HG02870 (cell line): Measurements from ENCODE around the gene SUOX.
A peak's percentile ranks its signal among the peaks of the same experiment; 100 is the strongest.
"Not testable (repeated sequence)": the region's sequence is repeated elsewhere in the genome, so short reads cannot be mapped to it uniquely, and the experiment has no call there.

Source experiments
- ATAC-seq: cut with Tn5 transposase; IDR thresholded peaks from one replicate; pipeline ENCODE4 v1.9.1; 2021; ENCODE audit warnings: mild to moderate bottlenecking, moderate library complexity; ENCODE audit not compliant: unreplicated experiment

SUOX gene

DNA sequence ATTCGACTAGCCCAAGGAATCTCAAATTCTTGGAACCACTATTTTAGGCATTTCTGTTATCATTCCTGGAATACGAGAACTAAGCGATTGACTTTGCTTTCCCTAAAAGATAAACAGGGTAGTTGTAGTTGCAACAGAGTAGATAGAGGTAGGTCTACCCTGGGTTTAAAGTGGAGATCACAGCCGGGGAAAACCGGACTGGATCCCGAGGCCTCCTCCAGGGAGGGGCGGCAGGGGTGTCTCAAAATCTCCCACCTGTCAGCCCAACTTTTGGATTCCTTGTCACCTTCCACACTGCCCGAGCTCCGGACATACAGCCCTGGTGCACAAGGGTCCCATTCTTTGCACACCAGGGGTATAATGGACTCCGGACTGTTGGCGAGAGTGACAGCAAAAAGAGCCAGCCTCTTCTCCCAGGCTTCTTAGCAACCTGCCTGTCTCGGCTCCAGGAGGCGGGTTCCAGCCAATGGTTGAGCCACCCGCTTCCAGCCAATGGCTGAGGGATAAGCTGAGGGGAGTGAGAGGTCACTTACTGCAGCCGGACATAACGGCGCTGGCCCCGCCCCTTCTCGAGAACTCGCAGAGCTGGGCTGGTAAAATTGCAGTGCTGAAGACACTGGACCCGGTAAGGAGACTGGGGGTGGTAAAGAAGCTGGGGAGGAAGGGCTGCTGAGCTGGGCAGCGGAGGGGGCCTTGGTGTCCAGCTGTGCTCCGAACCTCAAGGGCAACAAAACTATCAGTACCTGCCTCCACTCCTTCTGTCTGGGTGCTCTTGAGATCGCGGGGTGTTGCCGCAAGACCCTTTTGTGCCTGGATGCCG, at the start of gene SUOX:
Gene SUOX, plus strand, starts transcription at position 562 of the 820 bp plus-strand sequence. CDS start 4,946 bp downstream, outside the sequence.
- ATAC-seq, result peak; percentile 98

DNA sequence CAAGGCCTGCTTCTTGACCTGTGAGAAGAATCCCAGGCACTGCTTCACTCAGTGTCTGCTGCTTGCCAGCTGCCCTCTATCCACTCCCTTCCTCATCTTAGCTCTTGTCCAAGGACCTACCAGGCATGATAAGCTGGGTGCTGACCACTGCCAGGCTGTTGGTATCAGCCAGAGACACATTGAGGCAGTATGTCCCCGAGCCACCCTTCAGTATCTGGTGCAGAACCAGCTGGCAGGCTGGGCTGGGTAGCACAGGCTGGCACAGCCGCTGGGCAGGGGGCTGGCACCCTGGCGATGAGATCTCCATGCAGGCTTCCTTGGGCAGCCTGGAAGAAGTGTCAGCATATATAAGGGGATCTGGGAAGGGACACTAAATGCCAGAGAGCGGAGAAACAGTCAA, 41.7 kb upstream of the SUOX start:
- no peak for ATAC-seq

DNA sequence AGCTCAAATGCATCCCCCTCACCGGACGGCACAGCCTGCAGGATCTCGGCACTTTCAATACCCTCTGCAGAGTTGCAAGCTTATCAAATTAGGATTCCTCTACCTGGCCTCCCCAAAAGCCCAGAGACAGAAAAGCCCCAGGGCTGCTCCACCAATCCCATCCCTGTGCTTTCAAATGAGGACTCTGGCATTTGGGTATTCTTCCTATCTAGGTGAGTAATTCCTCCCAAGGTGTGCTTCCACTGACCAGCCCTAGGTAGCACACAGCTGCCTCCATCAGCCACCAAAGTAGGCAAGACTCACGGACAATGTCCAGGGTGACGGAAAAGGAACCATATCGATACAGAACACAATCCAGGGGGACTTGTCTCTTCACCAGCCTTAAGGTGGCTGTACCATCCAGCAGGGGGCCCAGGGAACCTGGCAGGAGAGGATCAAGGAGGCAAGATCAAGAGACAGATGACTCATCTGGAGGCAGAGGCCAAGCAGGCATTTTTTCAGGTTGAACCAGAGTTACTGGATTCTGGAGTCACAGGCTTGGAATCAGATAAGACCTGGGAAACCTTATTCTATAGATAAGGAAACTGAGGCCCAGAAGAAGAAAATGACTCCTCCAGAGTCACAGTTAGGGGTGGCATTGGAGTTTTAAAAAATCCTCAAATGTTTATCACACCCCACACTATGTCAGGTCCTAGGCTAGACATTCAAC, 41.1 kb upstream of the SUOX start:
- no peak for ATAC-seq

DNA sequence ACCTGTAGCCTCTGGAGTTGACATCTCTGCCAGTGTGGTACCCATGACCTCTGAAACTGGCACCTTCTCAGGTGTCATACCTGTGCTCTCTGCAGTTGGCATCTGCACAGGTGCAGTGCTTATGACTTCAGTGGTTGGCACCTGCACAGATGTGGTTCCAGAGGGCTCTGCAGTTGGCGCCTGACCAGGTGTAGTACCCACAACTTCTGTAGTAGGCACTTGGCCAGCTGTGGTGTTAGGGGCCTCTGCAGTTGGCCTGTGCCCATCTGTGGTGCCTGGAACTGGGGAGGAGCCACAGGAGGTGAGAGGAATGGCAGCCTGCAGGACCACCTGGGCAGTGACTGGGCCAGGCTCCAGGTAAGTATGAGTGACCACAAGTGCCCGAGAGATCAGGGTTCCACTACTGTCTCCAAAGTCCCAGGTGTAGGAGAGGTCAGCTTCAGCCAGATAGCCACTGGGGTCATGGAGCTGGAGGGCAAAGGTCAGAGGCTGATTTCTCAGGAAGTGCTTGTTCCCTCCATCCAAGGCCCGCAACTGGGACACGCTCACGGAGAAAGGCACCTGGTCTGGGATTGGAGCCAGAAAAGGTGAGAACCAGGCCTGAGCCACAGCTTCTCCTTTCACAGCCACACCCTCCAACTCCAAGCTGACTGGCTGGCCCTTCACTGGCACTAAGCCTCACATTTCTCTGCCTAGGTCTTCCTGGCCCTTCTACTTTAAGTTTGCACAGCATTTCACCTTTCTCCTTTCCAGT, 39.8 kb upstream of the SUOX start:
- no peak for ATAC-seq

DNA sequence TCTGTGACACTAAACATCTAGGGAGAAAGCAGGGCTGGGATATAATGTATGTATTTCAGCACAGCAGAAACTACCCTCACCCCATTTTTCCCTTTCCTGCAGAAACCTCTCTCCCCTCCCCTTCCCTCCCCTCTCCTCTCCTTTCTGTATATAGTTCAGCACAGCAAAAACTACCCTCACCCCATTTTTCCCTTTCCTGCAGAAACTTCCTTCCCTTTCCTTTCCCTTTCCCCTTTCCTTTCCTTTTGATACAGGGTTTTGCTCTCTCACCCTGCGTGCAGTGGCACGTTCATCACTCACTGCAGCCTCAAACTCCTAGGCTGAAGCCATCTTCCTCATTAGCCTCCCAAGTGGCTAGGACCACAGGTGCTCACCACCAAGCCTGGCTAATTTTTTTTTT, 33.3 kb upstream of the SUOX start:
- no peak for ATAC-seq

DNA sequence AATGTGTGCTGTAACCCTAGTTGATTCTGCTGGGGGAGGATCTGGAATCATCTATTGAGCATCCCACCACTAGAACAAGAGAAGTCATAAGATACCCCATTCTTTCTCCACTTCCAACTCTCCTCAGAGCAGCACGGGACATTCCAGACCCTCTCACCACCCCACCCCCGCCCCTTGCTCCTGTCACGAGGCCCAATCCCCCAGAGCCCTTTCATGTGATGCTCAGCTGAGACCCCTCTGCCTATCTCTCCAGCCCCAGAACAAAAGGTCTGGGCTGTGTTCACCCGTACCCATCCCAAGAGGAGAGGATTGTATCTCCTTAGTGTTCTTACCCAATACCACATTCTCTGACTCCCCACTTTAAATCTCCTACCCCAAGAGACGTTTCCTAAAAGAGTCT, 31.8 kb upstream of the SUOX start:
- no peak for ATAC-seq

DNA sequence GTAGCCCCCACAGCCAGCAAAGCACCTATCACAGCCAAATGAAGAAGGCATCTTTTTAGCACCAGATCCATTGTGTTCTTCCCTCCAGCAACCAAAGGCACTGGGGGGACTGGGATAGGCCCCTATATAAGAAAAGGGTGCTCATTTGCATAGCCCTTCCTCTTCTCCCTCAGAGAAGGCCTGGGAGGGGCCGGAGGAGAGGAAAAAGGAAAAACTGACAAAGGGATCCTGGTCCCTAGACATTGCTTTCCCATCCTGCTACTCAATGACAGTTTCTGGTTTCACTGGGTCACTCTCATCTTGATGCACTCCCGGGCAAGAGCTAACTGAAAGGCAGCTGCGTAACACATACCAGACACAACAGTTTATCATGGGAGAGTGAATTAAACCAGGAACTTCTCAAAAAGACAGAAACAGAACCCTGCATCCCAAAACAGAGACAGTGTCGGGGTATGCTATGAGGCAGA, 31.1 kb upstream of the SUOX start, which contains the start of gene PMEL:
Gene PMEL, minus strand, starts transcription at position 102 of the 467 bp plus-strand sequence. Its CDS starts 31 bp downstream, at position 71.
- ATAC-seq, result no peak

DNA sequence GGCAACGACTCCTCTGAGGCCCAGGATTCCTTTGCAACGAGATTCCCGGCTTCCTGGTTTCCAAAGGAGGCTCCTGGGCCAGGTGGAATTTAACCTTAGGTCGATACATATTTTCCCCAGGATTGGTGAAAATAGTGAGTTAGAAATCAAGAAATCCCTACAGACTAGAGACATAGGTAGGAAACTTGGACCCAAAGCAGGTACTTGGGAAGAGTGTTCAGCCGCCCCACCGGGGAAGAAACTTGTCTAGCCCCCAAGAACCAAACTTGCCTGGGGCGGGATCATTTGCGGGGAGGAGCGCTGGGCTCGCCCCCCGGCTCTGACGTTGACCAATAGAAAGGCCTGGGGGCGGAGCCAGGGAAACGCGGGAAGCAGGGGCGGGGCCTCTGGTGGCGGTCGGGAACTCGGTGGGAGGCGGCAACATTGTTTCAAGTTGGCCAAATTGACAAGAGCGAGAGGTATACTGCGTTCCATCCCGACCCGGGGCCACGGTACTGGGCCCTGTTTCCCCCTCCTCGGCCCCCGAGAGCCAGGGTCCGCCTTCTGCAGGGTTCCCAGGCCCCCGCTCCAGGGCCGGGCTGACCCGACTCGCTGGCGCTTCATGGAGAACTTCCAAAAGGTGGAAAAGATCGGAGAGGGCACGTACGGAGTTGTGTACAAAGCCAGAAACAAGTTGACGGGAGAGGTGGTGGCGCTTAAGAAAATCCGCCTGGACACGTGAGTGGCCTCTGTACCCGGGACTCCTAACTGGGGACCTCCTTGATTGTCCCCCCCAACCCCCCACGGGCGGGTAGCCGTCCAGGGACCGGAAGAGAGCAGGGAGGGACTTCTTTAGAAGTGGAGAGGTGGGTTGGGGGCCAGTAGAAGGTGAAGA, 30.4 kb upstream of the SUOX start, which contains the start of gene CDK2:
Gene CDK2, plus strand, starts transcription at position 423 of the 874 bp plus-strand sequence. Its CDS starts 179 bp downstream, at position 602.
- ATAC-seq, result peak; percentile 94

DNA sequence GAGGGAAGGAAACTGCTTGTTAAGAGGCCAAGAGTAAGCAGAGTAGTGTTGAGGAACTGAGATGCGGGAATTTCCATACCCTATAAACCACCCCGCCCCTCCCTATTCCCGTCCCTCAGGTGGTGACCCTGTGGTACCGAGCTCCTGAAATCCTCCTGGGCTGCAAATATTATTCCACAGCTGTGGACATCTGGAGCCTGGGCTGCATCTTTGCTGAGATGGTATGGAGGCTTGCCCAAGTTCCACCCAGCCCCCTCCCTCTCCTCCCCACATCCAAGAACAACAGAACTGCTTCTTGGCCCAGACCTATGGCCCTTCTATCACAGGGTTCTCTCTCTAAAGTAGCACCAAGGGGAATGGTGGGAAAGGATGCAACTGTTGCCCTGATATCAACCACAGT, 27.7 kb upstream of the SUOX start:
- no peak for ATAC-seq

DNA sequence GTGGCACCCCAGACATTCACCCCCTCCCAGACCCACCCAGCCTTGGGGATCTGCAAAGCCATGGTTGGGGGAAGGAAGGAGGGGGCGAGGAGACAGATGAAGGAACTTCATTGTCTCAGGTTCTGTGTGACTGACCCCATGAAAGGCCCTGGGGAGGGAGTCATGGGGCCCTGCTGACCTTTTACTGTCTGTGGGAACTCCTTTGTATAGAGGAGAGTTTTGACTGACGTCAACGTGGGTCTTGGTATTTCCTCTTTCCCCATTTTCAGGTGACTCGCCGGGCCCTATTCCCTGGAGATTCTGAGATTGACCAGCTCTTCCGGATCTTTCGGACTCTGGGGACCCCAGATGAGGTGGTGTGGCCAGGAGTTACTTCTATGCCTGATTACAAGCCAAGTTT, 26.3 kb upstream of the SUOX start:
- ATAC-seq, result no peak

DNA sequence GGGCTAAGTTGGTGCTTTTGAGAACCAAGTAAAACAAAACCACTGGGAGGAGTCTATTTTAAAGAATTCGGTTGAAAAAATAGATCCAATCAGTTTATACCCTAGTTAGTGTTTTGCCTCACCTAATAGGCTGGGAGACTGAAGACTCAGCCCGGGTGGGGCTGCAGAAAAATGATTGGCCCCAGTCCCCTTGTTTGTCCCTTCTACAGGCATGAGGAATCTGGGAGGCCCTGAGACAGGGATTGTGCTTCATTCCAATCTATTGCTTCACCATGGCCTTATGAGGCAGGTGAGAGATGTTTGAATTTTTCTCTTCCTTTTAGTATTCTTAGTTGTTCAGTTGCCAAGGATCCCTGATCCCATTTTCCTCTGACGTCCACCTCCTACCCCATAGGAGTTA, 25.0 kb upstream of the SUOX start:
- no peak for ATAC-seq

DNA sequence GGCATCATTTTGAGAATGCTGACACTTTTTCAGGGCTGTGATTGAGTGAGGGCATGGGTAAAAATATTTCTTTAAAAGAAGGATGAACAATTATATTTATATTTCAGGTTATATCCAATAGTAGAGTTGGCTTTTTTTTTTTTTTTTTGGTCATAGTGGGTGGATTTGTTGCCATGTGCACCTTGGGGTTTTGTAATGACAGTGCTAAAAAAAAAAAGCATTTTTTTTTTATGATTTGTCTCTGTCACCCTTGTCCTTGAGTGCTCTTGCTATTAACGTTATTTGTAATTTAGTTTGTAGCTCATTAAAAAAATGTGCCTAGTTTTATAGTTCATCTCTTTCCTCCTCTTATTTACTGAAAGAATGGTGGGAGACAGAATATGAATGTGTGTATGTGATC, 24.6 kb upstream of the SUOX start:
- ATAC-seq, result no peak

DNA sequence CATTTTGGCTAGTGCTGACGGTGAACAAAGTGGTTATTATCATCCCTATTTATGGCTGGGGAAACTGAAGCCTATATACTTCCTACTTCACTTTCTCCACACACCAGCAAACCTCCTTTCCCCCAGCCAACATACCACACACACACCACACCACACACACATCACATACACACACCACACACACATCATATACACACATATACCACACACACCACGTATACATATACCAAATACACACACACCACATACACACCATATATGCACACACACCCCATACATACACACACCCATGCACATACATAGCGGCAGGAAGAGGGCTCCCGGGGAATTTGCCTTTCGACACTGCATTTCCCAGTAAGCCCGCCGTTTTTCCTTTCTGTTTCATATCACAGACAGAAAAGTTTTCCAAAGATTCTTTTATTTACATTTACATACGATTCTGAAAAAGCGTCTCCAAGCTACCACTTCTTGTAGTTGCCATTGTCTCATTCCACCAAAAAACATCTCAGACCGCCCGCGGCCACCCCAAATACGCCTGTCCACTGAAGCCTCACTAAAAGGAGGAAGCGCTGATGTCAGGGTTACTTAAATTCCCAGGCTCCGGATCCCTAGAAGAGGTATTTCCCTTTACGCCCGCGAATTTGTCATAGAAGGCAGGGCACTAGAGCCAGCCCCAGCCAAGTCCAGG, 24.0 kb upstream of the SUOX start:
- ATAC-seq, result no peak

DNA sequence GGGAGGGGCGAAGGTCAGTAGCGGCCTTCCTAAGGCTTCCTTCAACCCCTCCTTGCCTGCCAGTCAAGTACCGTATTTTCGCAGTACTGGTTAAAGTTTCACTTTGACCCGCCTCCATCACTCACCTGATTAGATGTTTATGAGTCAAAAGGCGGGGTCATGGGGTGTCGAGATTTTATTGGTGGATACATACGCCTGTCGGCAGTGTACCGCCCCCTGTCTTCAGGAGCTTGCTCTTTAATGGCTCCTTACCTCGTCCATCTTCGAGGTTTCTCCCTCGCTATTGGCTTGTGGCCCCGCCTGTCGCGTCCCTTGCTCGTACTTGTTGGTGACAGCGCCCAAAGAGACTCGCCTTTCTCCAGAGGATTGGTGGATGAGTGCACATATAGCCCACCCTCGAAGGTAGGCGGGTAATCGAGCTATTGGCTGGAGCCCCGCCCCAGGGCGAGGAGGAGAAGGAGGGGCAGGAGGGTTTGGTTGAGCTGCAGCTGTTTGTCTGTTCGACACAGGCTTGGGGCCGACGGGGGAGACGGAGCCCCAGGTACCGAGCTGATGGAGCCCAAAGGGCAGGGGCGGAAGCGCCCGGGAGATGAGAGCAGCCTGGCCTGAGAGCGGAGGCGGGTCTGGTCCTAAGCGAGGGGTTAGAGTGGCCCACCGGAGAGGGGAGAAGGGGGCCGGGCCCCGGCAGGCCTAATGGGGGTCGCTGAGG, 23.3 kb upstream of the SUOX start, which contains the start of gene RAB5B:
Gene RAB5B, plus strand, starts transcription at position 480 of the 709 bp plus-strand sequence. CDS start 12,883 bp downstream, outside the sequence.
- ATAC-seq, result peak; percentile 93

DNA sequence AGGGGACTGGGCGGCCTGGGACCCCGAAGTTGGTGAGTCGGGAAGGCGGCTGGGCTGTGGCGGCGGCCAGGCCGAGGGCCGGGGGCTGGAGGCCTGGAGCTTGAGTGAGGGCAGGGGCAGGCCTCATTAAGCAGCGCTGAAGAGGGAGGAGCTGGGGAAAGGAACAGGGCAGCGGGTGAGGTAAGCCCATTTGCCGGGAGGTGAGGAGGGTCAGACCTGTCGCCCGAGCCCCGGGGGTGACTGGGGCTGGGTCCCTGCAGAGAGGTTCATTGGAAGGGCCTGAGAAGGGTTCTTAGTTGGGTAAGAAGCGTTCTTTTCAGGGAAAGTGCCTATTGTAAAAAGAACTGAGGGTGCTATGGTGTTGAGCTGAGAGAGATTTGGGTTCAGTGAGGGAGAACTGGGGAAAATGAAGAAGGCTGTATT, 22.8 kb upstream of the SUOX start:
- peak; percentile 11 for ATAC-seq

DNA sequence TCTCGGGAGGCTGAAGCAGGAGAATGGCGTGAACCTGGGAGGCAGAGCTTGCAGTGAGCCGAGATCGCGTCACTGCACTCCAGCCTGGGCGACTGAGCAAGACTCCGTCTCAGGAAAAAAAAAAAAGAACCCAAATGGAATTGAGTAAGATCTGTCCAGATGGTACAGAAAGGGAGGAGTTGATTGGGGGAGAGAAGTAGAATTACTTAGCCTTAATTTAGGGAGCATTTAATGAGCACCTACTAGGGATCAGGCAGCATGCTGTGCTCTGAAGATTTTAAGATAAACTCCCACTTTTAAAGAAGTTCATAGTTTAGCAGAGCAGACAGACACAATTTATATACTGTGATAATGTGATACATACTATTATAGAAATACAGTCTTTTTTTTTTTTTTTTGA, 18.7 kb upstream of the SUOX start:
- no peak for ATAC-seq

DNA sequence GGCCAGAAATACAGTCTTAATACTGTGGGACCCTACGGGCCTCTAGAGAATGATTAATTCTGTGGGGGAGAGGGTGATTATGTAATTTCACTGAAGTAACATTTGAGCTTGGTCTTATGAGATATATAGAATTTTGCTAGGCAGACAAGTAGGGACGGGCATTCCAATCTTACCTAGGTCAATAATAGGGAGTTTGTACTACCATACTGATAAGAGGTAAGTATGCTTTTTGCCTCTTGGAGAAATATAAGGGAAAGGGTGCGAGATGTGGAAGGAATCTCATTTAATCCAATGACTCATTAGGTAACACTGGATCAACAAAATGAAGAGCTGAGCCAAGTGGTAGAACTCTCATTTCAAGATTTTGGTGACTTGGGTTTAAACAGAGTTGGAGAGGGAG, 18.0 kb upstream of the SUOX start:
- no peak for ATAC-seq

DNA sequence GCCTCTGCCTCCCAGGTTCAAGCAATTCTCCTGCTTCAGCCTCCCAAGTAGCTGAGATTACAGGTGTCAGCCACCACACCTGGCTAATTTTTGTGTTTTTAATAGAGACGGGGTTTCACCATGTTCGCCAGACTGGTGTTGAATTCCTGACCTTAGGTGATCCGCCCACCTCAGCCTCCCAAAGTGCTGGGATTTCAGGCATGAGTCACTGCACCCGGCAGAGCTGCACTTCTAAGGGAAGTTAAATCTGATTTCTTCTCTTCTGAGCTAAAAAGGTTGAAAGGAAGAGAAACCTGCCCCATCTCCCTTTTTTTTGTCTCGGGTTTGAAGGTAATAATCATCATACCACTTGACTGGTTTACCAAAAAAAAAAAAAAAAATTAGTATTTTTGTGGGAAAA, 15.2 kb upstream of the SUOX start:
- not testable (repeated sequence) for ATAC-seq
